Ishikawa (cell line): ENCODE results near the gene HRH4.

ENCODE experiments used
- CEBPB ChIP-seq: IDR thresholded peaks from 2 replicates; pipeline ENCODE4 v1.6.1; 2012
- CREB1 ChIP-seq: IDR thresholded peaks from 2 replicates; pipeline ENCODE4 v1.6.1; 2012; ENCODE audit warnings: low read depth
- EGR1 ChIP-seq: IDR thresholded peaks from 2 replicates; pipeline ENCODE4 v1.6.1; 2012
- EP300 ChIP-seq: IDR thresholded peaks from 2 replicates; pipeline ENCODE4 v1.6.1; 2012; ENCODE audit warnings: borderline replicate concordance
- FOXM1 ChIP-seq: IDR thresholded peaks from 2 replicates; pipeline ENCODE4 v1.6.1; 2012; ENCODE audit warnings: low read depth, borderline replicate concordance
- NFIC ChIP-seq: IDR thresholded peaks from 2 replicates; pipeline ENCODE4 v1.6.1; 2012
- RAD21 ChIP-seq: IDR thresholded peaks from 2 replicates; pipeline ENCODE4 v1.6.1; 2012; ENCODE audit warnings: low read depth
- TAF1 ChIP-seq: IDR thresholded peaks from 2 replicates; pipeline ENCODE4 v1.6.1; 2012; ENCODE audit warnings: low read depth, mild to moderate bottlenecking
- TCF12 ChIP-seq: IDR thresholded peaks from 2 replicates; pipeline ENCODE4 v1.6.1; 2012; ENCODE audit warnings: low read depth
- TEAD4 ChIP-seq: IDR thresholded peaks from 2 replicates; pipeline ENCODE4 v1.6.1; 2012
- USF1 ChIP-seq: IDR thresholded peaks from 2 replicates; pipeline ENCODE4 v1.6.1; 2012
- YY1 ChIP-seq: IDR thresholded peaks from 2 replicates; pipeline ENCODE4 v1.6.1; 2012; ENCODE audit warnings: low read depth
- ZBTB7A ChIP-seq: IDR thresholded peaks from 2 replicates; pipeline ENCODE4 v1.6.1; 2012; ENCODE audit warnings: low read depth
- TF ChIP-seq, protein P1 (sequence below): IDR thresholded peaks from 2 replicates; pipeline ENCODE4 v1.6.1; 2012; ENCODE audit warnings: low read depth, mild to moderate bottlenecking
- TF ChIP-seq, protein P2 (sequence below): IDR thresholded peaks from 2 replicates; pipeline ENCODE4 v1.6.1; 2012

The HRH4 gene

DNA sequence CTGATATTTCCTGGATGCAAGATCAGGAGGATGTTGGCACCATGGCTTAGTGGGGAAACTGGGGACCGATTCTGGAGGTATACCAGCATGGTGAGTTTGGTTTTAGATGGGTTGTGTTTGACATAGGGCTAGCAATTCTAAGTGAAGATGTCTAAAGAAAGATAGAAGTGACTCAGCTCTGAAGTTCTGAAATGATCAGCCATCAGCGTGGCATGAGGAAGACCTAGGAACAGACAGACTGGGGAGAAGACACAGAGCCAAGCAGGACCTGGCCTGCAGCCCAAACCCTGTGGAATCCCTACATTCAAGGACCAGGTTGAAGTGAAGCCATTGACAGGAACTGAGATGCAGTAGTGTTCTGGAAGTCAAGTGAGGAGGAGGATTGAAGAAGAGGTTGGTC is 39.8 kb downstream of the HRH4 start:
- no peak for TF ChIP-seq USF1
- no peak for TF ChIP-seq TCF12
- no peak for TF ChIP-seq RAD21
- TF ChIP-seq TEAD4 = no peak
- TF ChIP-seq, protein P1, sequence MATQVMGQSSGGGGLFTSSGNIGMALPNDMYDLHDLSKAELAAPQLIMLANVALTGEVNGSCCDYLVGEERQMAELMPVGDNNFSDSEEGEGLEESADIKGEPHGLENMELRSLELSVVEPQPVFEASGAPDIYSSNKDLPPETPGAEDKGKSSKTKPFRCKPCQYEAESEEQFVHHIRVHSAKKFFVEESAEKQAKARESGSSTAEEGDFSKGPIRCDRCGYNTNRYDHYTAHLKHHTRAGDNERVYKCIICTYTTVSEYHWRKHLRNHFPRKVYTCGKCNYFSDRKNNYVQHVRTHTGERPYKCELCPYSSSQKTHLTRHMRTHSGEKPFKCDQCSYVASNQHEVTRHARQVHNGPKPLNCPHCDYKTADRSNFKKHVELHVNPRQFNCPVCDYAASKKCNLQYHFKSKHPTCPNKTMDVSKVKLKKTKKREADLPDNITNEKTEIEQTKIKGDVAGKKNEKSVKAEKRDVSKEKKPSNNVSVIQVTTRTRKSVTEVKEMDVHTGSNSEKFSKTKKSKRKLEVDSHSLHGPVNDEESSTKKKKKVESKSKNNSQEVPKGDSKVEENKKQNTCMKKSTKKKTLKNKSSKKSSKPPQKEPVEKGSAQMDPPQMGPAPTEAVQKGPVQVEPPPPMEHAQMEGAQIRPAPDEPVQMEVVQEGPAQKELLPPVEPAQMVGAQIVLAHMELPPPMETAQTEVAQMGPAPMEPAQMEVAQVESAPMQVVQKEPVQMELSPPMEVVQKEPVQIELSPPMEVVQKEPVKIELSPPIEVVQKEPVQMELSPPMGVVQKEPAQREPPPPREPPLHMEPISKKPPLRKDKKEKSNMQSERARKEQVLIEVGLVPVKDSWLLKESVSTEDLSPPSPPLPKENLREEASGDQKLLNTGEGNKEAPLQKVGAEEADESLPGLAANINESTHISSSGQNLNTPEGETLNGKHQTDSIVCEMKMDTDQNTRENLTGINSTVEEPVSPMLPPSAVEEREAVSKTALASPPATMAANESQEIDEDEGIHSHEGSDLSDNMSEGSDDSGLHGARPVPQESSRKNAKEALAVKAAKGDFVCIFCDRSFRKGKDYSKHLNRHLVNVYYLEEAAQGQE = no peak

GRCh38 chr18:24500766-24501165 is 40.3 kb downstream of the HRH4 start:
- TF ChIP-seq TAF1 (no peak), TEAD4 (no peak)

- no peak for TF ChIP-seq CEBPB
- TF ChIP-seq TCF12 = 0 out of 2 replicates have a peak, but pooled peaks have one; percentile 40
- TF ChIP-seq EP300 = 0 out of 2 replicates have a peak, but pooled peaks have one; percentile 22
- TF ChIP-seq RAD21 = no peak
- TF ChIP-seq, protein P2, sequence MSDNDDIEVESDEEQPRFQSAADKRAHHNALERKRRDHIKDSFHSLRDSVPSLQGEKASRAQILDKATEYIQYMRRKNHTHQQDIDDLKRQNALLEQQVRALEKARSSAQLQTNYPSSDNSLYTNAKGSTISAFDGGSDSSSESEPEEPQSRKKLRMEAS = peak; percentile 48; the same call in 1 of the 2 replicates
- TF ChIP-seq TEAD4 = no peak
- no peak for TF ChIP-seq USF1
- TF ChIP-seq ZBTB7A = no peak
These were observed 42.5 kb downstream of the HRH4 start for GRCh38 chr18:24502667-24503523.

DNA sequence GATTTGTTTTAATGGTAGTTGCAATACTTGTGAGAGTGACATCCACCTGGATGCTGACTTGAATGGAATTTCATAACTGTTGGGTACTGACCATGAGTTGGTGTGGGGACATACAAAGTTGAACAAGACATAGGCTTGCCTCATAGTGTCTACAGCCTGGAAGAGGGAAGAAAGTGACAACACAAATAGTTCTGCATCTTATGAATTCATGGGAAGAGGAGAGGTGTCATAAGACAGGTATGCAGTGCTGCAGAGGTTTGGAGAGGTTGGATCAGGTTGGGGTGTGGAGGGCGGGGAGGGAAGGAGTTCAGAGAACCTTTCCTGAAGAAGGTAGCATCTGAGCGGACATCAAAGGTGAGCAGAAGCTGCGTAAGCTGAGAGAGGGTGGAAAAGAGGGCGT is 44.0 kb downstream of the HRH4 start:
- TF ChIP-seq TCF12 (no peak), USF1 (no peak), CREB1 (no peak), YY1 (no peak), EGR1 (no peak), CEBPB (no peak), ZBTB7A (no peak), EP300 (no peak), TAF1 (no peak), TEAD4 (no peak), NFIC (no peak), RAD21 (no peak), FOXM1 (no peak)
- TF ChIP-seq, protein P1 = no peak
- TF ChIP-seq, protein P2 = no peak

DNA sequence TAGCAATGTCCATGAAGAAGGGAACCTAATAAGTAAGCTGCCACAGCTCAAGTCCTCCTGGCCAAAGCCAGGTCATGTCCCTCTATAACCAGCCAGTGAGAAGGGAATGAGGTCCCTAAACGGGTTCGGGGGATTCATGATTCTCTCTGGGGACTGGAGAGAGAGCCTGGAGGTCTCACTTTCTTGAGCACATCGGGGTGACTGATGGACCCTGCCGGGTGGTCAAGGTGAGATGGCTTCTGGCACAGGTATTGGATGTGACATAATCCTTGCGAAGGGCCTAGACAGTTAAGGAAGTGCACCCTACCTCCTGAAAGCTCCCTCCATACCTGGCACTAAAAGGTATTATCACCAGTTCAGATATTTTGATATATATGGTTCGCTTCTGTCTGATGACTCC is 45.7 kb downstream of the HRH4 start:
- TF ChIP-seq CEBPB (no peak), YY1 (no peak), NFIC (no peak), ZBTB7A (no peak), TAF1 (no peak), EP300 (no peak), TCF12 (no peak), FOXM1 (no peak), USF1 (no peak), CREB1 (no peak), TEAD4 (no peak), EGR1 (no peak), RAD21 (no peak)
- TF ChIP-seq, protein P2 = no peak
- TF ChIP-seq, protein P1 = no peak
